Astrocyte of the spinal cord (primary cell): ENCODE measurements around the gene LEF1.

Experiments used
- DNase-seq: peaks from one replicate; pipeline ENCODE4 v3.0.0; 2011; ENCODE audit warnings: low read depth, low spot score
- H3K4me3 ChIP-seq: 2 replicates; pipeline ENCODE4 v1.5.1; 2011; ENCODE audit warnings: low read depth, mild to moderate bottlenecking, low read length, moderate library complexity
- in situ Hi-C: cut with HindIII; loops from 2 replicates; pipeline ENCODE4 v1.10.0; 2017; ENCODE audit warnings: low sequenced_read_pairs
- TF ChIP-seq, protein P1 (sequence below): IDR thresholded peaks from 2 replicates; pipeline ENCODE4 v1.5.1; 2012; ENCODE audit warnings: low read depth, mild to moderate bottlenecking, low read length, inconsistent platforms

LEF1 gene

DNA sequence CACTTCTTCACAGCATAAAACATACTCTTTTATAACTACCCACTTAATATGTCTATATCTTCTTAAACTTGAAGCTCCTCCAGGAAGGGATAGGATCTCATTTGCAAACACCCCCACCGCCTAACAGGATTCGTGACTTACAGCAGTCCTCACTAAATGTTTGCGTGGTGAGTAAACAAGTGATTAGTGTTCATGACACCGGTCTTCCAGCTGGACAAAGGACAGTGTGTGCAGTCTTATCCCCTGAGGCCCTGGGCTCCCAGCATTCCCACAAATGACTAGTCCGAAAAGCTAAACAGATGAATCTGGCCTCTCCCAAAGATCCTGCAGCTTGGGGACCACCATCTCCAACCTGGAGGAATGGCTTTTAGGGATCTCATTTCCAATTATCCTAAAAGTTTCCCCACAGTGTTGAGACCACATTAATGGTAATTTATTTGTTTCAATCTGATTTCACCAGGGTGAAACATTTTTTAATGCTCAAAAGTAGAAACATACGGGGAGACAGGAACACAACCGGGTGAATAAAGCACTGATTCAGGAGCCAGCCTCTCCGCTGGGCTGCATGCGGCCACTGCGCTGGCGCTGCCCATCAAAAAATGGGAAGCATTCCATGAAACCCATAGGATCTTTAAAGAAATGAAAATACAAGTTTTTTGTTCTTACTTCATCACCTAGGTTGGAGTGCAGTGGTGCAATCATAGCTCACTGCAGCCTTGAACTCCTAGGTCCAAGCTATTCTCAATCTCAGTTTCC lies 109.9 kb downstream of the LEF1 start:
- TF ChIP-seq, protein P1, sequence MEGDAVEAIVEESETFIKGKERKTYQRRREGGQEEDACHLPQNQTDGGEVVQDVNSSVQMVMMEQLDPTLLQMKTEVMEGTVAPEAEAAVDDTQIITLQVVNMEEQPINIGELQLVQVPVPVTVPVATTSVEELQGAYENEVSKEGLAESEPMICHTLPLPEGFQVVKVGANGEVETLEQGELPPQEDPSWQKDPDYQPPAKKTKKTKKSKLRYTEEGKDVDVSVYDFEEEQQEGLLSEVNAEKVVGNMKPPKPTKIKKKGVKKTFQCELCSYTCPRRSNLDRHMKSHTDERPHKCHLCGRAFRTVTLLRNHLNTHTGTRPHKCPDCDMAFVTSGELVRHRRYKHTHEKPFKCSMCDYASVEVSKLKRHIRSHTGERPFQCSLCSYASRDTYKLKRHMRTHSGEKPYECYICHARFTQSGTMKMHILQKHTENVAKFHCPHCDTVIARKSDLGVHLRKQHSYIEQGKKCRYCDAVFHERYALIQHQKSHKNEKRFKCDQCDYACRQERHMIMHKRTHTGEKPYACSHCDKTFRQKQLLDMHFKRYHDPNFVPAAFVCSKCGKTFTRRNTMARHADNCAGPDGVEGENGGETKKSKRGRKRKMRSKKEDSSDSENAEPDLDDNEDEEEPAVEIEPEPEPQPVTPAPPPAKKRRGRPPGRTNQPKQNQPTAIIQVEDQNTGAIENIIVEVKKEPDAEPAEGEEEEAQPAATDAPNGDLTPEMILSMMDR, result no peak
- H3K4me3 ChIP-seq, result no peak overlapping the region
- in situ Hi-C loops, result no loop called here
- no peak for DNase-seq

DNA sequence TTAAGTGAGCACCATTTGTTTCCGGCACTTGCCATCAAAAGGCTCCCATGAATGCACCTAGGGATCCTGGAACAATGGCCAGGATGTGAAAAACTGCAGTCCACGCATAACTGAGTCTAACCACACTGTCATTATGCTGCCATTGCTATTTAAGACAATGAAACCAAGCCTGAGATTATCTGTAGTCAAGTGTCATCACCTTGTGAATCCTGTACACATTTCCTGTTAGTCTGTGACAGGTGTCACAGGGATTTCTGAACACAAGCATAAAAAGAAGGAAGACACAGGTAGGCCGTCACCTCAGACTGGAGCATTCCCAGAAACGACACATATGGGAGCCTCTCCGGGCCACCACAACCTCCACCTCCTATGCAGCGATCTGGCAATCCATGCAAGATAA lies 112.3 kb downstream of the LEF1 start:
- no peak overlapping the region for H3K4me3 ChIP-seq
- in situ Hi-C loops, result no loop called here
- DNase-seq, result no peak
- TF ChIP-seq, protein P1, result no peak

DNA sequence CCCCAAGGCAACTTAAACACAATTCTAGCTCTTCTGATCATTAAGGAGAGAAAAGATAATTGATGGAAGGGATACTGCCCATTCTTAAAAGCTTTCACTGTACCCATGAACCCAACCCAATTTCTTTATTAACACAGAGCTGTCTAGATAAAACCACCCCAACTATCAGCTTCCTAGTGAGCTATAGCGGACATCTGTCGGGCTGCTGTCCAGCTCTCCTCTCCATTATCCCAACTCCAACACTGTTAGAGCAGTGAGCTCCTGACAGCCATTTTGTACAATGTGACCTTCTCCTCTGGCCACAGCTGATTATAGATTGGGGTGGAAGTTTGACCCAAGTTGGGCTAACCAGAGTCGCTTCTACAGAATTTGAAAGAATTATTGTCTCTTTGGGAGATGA lies 112.9 kb downstream of the LEF1 start:
- TF ChIP-seq, protein P1, result no peak
- DNase-seq, result no peak
- H3K4me3 ChIP-seq, result no peak overlapping the region
- in situ Hi-C loops, result no loop called here

GRCh38 chr4:108054025-108054638 lies 114.6 kb downstream of the LEF1 start:
- no peak overlapping the region for H3K4me3 ChIP-seq
- in situ Hi-C loops, result no loop called here
- DNase-seq, result no peak
- TF ChIP-seq, protein P1, result no peak

GRCh38 chr4:108053251-108053711 lies 115.5 kb downstream of the LEF1 start:
- TF ChIP-seq, protein P1, result no peak
- no peak for DNase-seq
- in situ Hi-C loops, result no loop called here
- no peak overlapping the region for H3K4me3 ChIP-seq

- no peak overlapping the region for H3K4me3 ChIP-seq
- DNase-seq, result no peak
- in situ Hi-C loops, result no loop called here
- TF ChIP-seq, protein P1, result no peak
These were observed 116.1 kb downstream of the LEF1 start for GRCh38 chr4:108052558-108053120.
